AG10803 (cell line): ENCODE data around the gene GLIPR1.
"Not testable (repeated sequence)": the region's sequence is repeated elsewhere in the genome, so short reads cannot be mapped to it uniquely, and the experiment has no call there.

Experiments used
- DNase-seq: peaks from one replicate; pipeline ENCODE4 v3.0.0; 2010; ENCODE audit warnings: low read depth
- H3K4me3 ChIP-seq: 2 replicates; pipeline ENCODE4 v1.5.1; 2011; ENCODE audit warnings: mild to moderate bottlenecking, low read length, control low read depth
- TF ChIP-seq, protein P1 (sequence below): conservative IDR thresholded peaks from 2 replicates; pipeline ENCODE4 v1.5.1; 2011; ENCODE audit warnings: mild to moderate bottlenecking, low read length, control low read depth, inconsistent platforms

Gene GLIPR1

DNA sequence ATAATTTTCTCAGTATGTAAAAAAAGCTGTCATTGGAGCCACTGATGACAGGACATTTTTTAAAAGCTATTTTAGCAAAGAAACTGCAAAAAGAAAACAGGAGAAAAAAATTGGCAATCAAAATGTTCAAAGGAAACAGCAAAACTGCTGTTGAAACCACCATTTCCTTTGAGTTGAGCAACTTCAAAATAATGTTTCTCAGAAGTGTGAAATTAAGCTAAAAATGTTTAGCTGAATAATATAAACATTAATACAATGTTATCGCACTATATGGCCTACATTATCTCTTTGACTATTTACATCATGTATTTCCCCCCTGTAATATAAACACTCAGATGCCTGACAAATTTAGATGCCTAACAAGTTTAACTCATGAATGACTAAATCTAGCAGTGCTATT, 23.4 kb upstream of the GLIPR1 start:
- TF ChIP-seq, protein P1, sequence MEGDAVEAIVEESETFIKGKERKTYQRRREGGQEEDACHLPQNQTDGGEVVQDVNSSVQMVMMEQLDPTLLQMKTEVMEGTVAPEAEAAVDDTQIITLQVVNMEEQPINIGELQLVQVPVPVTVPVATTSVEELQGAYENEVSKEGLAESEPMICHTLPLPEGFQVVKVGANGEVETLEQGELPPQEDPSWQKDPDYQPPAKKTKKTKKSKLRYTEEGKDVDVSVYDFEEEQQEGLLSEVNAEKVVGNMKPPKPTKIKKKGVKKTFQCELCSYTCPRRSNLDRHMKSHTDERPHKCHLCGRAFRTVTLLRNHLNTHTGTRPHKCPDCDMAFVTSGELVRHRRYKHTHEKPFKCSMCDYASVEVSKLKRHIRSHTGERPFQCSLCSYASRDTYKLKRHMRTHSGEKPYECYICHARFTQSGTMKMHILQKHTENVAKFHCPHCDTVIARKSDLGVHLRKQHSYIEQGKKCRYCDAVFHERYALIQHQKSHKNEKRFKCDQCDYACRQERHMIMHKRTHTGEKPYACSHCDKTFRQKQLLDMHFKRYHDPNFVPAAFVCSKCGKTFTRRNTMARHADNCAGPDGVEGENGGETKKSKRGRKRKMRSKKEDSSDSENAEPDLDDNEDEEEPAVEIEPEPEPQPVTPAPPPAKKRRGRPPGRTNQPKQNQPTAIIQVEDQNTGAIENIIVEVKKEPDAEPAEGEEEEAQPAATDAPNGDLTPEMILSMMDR = no peak
- no peak for DNase-seq
- no peak overlapping the region for H3K4me3 ChIP-seq

DNA sequence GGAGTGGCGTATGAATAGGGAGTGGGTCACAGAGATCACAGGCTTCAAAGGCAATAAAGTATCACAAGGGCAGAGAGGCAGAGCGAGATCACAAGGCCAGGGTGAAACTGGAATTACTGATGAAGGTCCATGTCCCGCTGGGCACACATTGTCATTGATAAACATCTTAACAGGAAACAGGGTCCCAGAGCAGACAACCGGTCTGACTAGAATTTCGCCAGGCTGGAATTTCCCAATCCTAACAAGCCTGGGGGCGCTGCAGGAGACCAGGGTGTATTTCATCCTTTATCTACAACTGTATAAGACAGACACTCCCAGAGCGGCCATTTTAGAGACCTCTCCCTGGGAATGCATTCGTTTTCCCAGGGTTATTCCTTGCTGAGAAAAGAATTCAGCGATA, 22.7 kb upstream of the GLIPR1 start:
- not testable (repeated sequence) for DNase-seq, H3K4me3 ChIP-seq

DNA sequence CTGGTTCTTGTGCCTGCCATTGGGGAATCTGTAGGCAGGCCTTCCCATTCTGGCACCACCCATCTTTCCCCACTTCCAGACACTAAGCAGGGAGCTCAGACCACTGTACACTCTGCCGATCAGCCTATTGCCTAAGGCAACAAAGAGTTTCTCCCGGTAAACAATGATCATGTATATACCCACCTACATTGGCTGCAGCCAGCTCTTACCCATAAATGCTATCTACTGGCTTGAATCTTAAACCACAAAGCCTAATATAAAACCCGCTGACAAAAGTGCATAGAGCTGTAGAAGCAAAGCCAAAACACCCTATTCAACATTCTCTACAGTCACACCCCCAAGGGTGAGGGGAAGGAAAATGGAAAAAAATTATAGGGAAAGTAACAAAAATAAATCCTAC, 20.8 kb upstream of the GLIPR1 start:
- DNase-seq = no peak
- no peak overlapping the region for H3K4me3 ChIP-seq
- TF ChIP-seq, protein P1 = no peak

DNA sequence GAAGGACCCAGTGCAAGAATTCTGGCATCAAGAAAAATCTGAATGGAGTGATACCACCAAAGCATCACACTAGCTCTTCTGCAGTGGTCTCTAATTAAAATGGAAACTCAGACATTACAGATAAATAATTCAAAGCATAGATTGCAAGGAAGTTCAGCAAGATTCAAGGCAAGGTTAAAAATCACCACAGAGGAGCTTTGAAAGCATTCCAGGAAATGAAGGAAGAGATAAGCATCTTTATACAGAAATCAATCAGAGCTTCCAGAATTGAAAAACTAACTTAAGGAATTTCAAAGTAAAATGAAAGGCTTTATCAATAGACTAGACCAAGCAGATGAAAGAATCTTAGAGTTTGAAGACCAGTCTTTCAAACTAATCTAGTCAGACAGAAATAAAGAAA, 20.4 kb upstream of the GLIPR1 start:
- TF ChIP-seq, protein P1 = no peak
- H3K4me3 ChIP-seq = no peak overlapping the region
- no peak for DNase-seq

DNA sequence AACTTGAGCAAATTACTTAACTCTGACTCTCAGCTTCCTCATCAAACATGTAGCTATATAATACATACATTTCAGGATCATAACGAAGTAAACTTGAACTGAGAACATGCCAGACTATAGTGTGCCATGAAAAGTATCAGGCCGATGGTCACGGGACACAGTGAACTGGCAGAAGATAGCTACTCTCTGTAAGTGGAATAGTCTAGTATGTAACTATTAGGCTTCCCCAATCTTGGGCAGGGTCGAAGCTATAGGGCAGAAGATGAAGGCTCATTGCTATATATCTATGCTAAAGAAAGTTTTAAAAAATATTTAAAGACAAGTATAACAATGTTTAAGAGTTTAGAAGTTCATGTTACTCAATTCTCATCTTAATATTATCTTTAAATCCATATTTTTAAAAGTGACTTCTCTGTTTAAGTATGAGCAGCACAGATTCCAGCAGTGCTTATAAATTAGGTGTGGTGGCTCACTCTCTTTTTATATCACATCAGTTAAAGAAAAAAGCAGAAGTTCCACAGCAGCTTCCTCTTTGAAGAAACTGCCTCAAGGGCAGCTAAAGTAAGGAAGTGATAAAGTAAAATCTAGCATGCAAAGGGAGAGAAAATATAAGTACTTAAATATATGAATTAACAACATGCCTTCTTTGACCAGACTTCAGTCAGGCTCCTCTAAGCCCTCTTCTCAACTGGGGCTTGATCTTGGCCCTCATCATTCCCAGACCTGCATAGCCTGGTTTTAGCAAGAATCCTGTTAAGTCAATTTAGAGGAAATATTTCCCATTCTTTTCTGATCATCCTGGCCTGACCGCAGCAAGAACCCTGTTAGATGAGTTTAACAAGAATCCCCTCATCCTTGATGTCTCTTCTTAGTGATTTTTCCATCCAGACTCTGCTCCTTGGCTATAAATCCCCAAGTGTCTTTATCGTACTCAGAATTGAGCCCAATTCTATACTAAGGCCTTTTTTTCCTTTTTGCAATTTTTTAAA, 8.4 kb upstream of the GLIPR1 start:
- no peak overlapping the region for H3K4me3 ChIP-seq
- DNase-seq = no peak
- TF ChIP-seq, protein P1 = no peak

DNA sequence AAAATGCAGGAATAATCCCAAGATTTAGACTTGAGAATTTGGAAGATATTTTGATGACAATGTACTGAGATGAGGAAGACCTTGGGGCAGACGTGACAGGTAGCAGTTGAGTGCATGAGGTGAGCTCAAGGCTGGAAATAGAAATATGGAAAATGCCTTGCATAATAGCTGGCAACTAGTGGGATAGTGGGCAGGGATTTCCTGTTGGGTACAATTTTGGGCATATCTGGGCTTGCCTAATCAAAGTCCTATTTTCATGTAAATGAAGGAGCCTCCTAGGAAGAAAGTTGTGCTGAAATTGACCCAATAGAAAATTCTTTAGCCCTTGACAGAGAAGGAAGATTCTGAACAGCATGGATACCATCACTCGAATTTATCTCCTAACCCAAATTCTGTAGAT, 6.4 kb upstream of the GLIPR1 start:
- DNase-seq = no peak
- H3K4me3 ChIP-seq = no peak overlapping the region
- TF ChIP-seq, protein P1 = no peak

DNA sequence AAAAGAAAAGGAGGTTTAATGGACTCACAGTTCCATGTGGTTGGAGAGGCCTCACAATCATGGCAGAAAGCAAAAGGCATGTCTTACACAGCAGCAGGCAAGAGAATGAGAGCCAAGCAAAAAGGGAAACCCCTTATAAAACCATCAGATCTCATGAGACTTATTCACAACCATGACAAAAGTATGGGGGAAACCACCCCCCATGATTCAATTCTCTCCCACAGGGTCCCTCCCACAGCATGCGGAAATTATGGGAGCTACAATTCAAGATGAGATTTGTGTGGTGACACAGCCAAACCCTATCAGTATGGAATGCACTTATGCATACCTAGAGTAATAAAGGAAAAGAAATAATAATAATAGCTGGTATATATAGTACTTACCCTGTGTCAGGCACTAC, 4.5 kb upstream of the GLIPR1 start:
- TF ChIP-seq, protein P1 = no peak
- no peak overlapping the region for H3K4me3 ChIP-seq
- no peak for DNase-seq
